ENCODE results near the gene TMEM117.

The TMEM117 gene

GRCh38 chr12:44077294-44077693 lies 241.4 kb downstream of the TMEM117 start:
- H3K9me3 Mint-ChIP-seq (ENCODE audit: low read depth) = no peaks in the 10 kb centered on the region
- no peak overlapping the region for H3K27ac Mint-ChIP-seq
- no peaks in the 10 kb centered on the region for H3K27me3 Mint-ChIP-seq
- H3K4me3 Mint-ChIP-seq = no peak overlapping the region
- H3K36me3 Mint-ChIP-seq = peaks cover 6% of the 10 kb centered on the region
- no peaks in the 10 kb centered on the region for H3K4me1 Mint-ChIP-seq (ENCODE audit: low read depth)

GRCh38 chr12:44078273-44078672 lies 242.4 kb downstream of the TMEM117 start:
- no peak overlapping the region for H3K4me3 Mint-ChIP-seq
- no peaks in the 10 kb centered on the region for H3K9me3 Mint-ChIP-seq (ENCODE audit: low read depth)
- no peak overlapping the region for H3K27ac Mint-ChIP-seq
- H3K36me3 Mint-ChIP-seq = peaks cover 6% of the 10 kb centered on the region
- H3K4me1 Mint-ChIP-seq (ENCODE audit: low read depth) = no peaks in the 10 kb centered on the region
- no peaks in the 10 kb centered on the region for H3K27me3 Mint-ChIP-seq

- Mint-ChIP-seq H3K4me1 (ENCODE audit: low read depth) (no peaks in the 10 kb centered on the region), H3K4me3 (no peak overlapping the region), H3K36me3 (peaks cover 7% of the 10 kb centered on the region), H3K27ac (no peak overlapping the region), H3K9me3 (ENCODE audit: low read depth) (no peaks in the 10 kb centered on the region), H3K27me3 (no peaks in the 10 kb centered on the region)
These were observed 252.8 kb downstream of the TMEM117 start for GRCh38 chr12:44088647-44089046.

GRCh38 chr12:44091948-44092606 lies 256.2 kb downstream of the TMEM117 start:
- H3K36me3 Mint-ChIP-seq = peaks cover 9% of the 10 kb centered on the region
- H3K9me3 Mint-ChIP-seq (ENCODE audit: low read depth) = peaks cover 4% of the 10 kb centered on the region
- H3K27ac Mint-ChIP-seq = no peak overlapping the region
- no peaks in the 10 kb centered on the region for H3K27me3 Mint-ChIP-seq
- H3K4me1 Mint-ChIP-seq (ENCODE audit: low read depth) = no peaks in the 10 kb centered on the region
- H3K4me3 Mint-ChIP-seq = no peak overlapping the region

GRCh38 chr12:44098786-44099185 lies 262.9 kb downstream of the TMEM117 start:
- Mint-ChIP-seq H3K4me1 (ENCODE audit: low read depth) (peaks cover 2% of the 10 kb centered on the region), H3K27me3 (no peaks in the 10 kb centered on the region), H3K36me3 (peaks cover 3% of the 10 kb centered on the region), H3K9me3 (ENCODE audit: low read depth) (peaks cover 4% of the 10 kb centered on the region), H3K4me3 (no peak overlapping the region), H3K27ac (no peak overlapping the region)

GRCh38 chr12:44099486-44099885 lies 263.6 kb downstream of the TMEM117 start:
- Mint-ChIP-seq H3K9me3 (ENCODE audit: low read depth) (peaks cover 8% of the 10 kb centered on the region), H3K4me1 (ENCODE audit: low read depth) (peaks cover 2% of the 10 kb centered on the region)

GRCh38 chr12:44100264-44100663 lies 264.4 kb downstream of the TMEM117 start:
- Mint-ChIP-seq H3K36me3 (peaks cover 5% of the 10 kb centered on the region), H3K9me3 (ENCODE audit: low read depth) (peaks cover 8% of the 10 kb centered on the region), H3K4me3 (no peak overlapping the region), H3K27ac (no peak overlapping the region), H3K4me1 (ENCODE audit: low read depth) (peaks cover 2% of the 10 kb centered on the region), H3K27me3 (no peaks in the 10 kb centered on the region)

More at GRCh38 chr12:44099486-44099885, 263.6 kb downstream of the TMEM117 start:
- Mint-ChIP-seq H3K27me3 (no peaks in the 10 kb centered on the region), H3K36me3 (peaks cover 5% of the 10 kb centered on the region), H3K27ac (no peak overlapping the region), H3K4me3 (no peak overlapping the region)

- Mint-ChIP-seq H3K4me3 (no peak overlapping the region), H3K36me3 (peaks cover 2% of the 10 kb centered on the region), H3K9me3 (ENCODE audit: low read depth) (peaks cover 5% of the 10 kb centered on the region), H3K27me3 (no peaks in the 10 kb centered on the region), H3K27ac (no peak overlapping the region), H3K4me1 (ENCODE audit: low read depth) (peaks cover 2% of the 10 kb centered on the region)
These were observed 265.6 kb downstream of the TMEM117 start for GRCh38 chr12:44101475-44101874.

GRCh38 chr12:44114906-44115305 lies 279.0 kb downstream of the TMEM117 start:
- peaks cover 3% of the 10 kb centered on the region for H3K36me3 Mint-ChIP-seq
- no peak overlapping the region for H3K4me3 Mint-ChIP-seq
- H3K4me1 Mint-ChIP-seq (ENCODE audit: low read depth) = no peaks in the 10 kb centered on the region
- no peaks in the 10 kb centered on the region for H3K27me3 Mint-ChIP-seq
- no peak overlapping the region for H3K27ac Mint-ChIP-seq
- H3K9me3 Mint-ChIP-seq (ENCODE audit: low read depth) = no peaks in the 10 kb centered on the region

- H3K27me3 Mint-ChIP-seq = no peaks in the 10 kb centered on the region
- peaks cover 13% of the 10 kb centered on the region for H3K36me3 Mint-ChIP-seq
- H3K4me3 Mint-ChIP-seq = no peak overlapping the region
- H3K27ac Mint-ChIP-seq = no peak overlapping the region
- no peaks in the 10 kb centered on the region for H3K4me1 Mint-ChIP-seq (ENCODE audit: low read depth)
- peaks cover 4% of the 10 kb centered on the region for H3K9me3 Mint-ChIP-seq (ENCODE audit: low read depth)
These were observed 281.5 kb downstream of the TMEM117 start for GRCh38 chr12:44117337-44117736.

GRCh38 chr12:44118946-44119345 lies 283.1 kb downstream of the TMEM117 start:
- H3K36me3 Mint-ChIP-seq = peaks cover 18% of the 10 kb centered on the region
- no peaks in the 10 kb centered on the region for H3K4me1 Mint-ChIP-seq (ENCODE audit: low read depth)
- H3K9me3 Mint-ChIP-seq (ENCODE audit: low read depth) = peaks cover 4% of the 10 kb centered on the region
- no peak overlapping the region for H3K27ac Mint-ChIP-seq
- H3K4me3 Mint-ChIP-seq = no peak overlapping the region
- H3K27me3 Mint-ChIP-seq = no peaks in the 10 kb centered on the region

- no peak overlapping the region for H3K27ac Mint-ChIP-seq
- no peaks in the 10 kb centered on the region for H3K4me1 Mint-ChIP-seq (ENCODE audit: low read depth)
- H3K36me3 Mint-ChIP-seq = peaks cover 8% of the 10 kb centered on the region
- H3K4me3 Mint-ChIP-seq = no peak overlapping the region
- no peaks in the 10 kb centered on the region for H3K27me3 Mint-ChIP-seq
- peaks cover 7% of the 10 kb centered on the region for H3K9me3 Mint-ChIP-seq (ENCODE audit: low read depth)
These were observed 290.9 kb downstream of the TMEM117 start for GRCh38 chr12:44126806-44127205.

GRCh38 chr12:44127966-44128710 lies 292.3 kb downstream of the TMEM117 start:
- no peak overlapping the region for H3K4me3 Mint-ChIP-seq
- H3K9me3 Mint-ChIP-seq (ENCODE audit: low read depth) = peaks cover 7% of the 10 kb centered on the region
- no peak overlapping the region for H3K27ac Mint-ChIP-seq
- no peaks in the 10 kb centered on the region for H3K4me1 Mint-ChIP-seq (ENCODE audit: low read depth)
- H3K36me3 Mint-ChIP-seq = peaks cover 3% of the 10 kb centered on the region
- H3K27me3 Mint-ChIP-seq = no peaks in the 10 kb centered on the region

- Mint-ChIP-seq H3K9me3 (ENCODE audit: low read depth) (peaks cover 4% of the 10 kb centered on the region), H3K36me3 (peaks cover 13% of the 10 kb centered on the region)
These were observed 307.3 kb downstream of the TMEM117 start for GRCh38 chr12:44143175-44143574.

GRCh38 chr12:44148936-44149335 lies 313.1 kb downstream of the TMEM117 start:
- Mint-ChIP-seq H3K27ac (no peak overlapping the region), H3K4me3 (no peak overlapping the region), H3K36me3 (peaks cover 6% of the 10 kb centered on the region), H3K9me3 (ENCODE audit: low read depth) (no peaks in the 10 kb centered on the region), H3K27me3 (no peaks in the 10 kb centered on the region), H3K4me1 (ENCODE audit: low read depth) (no peaks in the 10 kb centered on the region)

More at GRCh38 chr12:44143175-44143574, 307.3 kb downstream of the TMEM117 start:
- Mint-ChIP-seq H3K27me3 (no peaks in the 10 kb centered on the region), H3K27ac (no peak overlapping the region), H3K4me1 (ENCODE audit: low read depth) (no peaks in the 10 kb centered on the region), H3K4me3 (no peak overlapping the region)

All from activated naive CD8-positive, alpha-beta T cell (primary cell).